M059J (cell line): Measurements from ENCODE around the gene POP4. TPM values are rescaled to one million over a fixed set of nuclear protein-coding genes. Genes with fewer than 3 reads are reported as not detected.
"Not testable (repeated sequence)": the region's sequence is repeated elsewhere in the genome, so short reads cannot be mapped to it uniquely, and the experiment has no call there.

ENCODE experiments used
- DNase-seq: peaks from one replicate; pipeline ENCODE4 v3.0.0-alpha.2; 2012; ENCODE audit warnings: low read depth
- total RNA-seq: library from RNA; depleted of rRNA; stranded (reverse); fragments of >200 nt; shearing (Covaris generic); gene quantifications from 2 replicates; pipeline ENCODE4 v1.2.3, GENCODE V29; 2014; rRNA removed

Gene POP4
- total RNA-seq: 133 and 146 TPM in 2 replicates

GRCh38 chr19:29605653-29606419 is at the start of gene POP4:
Gene POP4, plus strand, starts transcription at chr19:29606283. Its CDS starts 36 bp downstream, at chr19:29606319.
- DNase-seq: peak; percentile 94

GRCh38 chr19:29559110-29559509 is 47.0 kb upstream of the POP4 start:
- DNase-seq: not testable (repeated sequence)

GRCh38 chr19:29559743-29560142 is 46.3 kb upstream of the POP4 start:
- DNase-seq: no peak

GRCh38 chr19:29560313-29561075 is 45.6 kb upstream of the POP4 start:
- DNase-seq: no peak

GRCh38 chr19:29561601-29562000 is 44.5 kb upstream of the POP4 start:
- DNase-seq: no peak

GRCh38 chr19:29562299-29563297 is 43.5 kb upstream of the POP4 start:
- no peak for DNase-seq

GRCh38 chr19:29563486-29564101 is 42.5 kb upstream of the POP4 start:
- DNase-seq: no peak

- no peak for DNase-seq
These were observed 41.5 kb upstream of the POP4 start for GRCh38 chr19:29564574-29565005.

GRCh38 chr19:29565171-29565570 is 40.9 kb upstream of the POP4 start:
- no peak for DNase-seq

- no peak for DNase-seq
These were observed 39.5 kb upstream of the POP4 start for GRCh38 chr19:29566496-29567054.

- DNase-seq: no peak
These were observed 38.6 kb upstream of the POP4 start for GRCh38 chr19:29567366-29567915.

GRCh38 chr19:29568036-29569025 is 37.8 kb upstream of the POP4 start:
- no peak for DNase-seq

- no peak for DNase-seq
These were observed 36.8 kb upstream of the POP4 start for GRCh38 chr19:29569038-29569911.

GRCh38 chr19:29571181-29571580 is 34.9 kb upstream of the POP4 start:
- DNase-seq: no peak

GRCh38 chr19:29573486-29573885 is 32.6 kb upstream of the POP4 start:
- no peak for DNase-seq

GRCh38 chr19:29574510-29574909 is 31.6 kb upstream of the POP4 start:
- no peak for DNase-seq

GRCh38 chr19:29576046-29576606 is 30.0 kb upstream of the POP4 start:
- DNase-seq: no peak
